Measurements from ENCODE around the gene GABRG3. TPM values are rescaled to one million over a fixed set of nuclear protein-coding genes. Genes with fewer than 3 reads are reported as not detected.

Gene GABRG3
- total and polyA plus RNA-seq, 5 donors = under 0.01 TPM; not detected in 4

DNA sequence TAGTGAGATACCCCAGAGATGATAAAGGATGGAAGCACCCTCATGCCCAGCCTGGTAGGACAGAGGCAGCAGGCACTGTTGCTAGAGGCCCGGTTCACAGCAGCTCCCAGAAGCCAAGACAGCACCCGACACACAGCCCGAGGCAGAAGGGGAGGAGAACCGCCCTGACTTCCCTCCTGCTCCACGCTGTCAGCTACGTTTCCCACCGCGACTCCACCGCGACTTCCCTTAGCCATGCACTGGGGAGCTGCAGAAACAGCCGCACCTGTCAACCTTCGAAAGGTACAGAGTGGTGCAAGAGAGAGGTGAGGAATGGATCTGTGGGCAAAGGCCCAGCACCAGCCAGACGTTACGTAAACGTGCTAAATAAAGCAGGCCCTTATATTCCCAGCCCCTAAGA lies 529.2 kb downstream of the GABRG3 start:
- WGBS = 87% methylated on average over 15 of the region's 15 CpGs
- Histone ChIP-seq H3K4me3 (ENCODE audit: low read length) (no peak overlapping the region), H3K4me1 (ENCODE audit: control insufficient read depth, insufficient read depth, low read length) (no peaks in the 10 kb centered on the region), H3K27ac (ENCODE audit: low read length) (no peak overlapping the region), H3K27me3 (ENCODE audit: control insufficient read depth, insufficient read depth) (no peaks in the 10 kb centered on the region), H3K9me3 (ENCODE audit: control insufficient read depth, low read length) (no peaks in the 10 kb centered on the region)
- ATAC-seq (no peak), DNase-seq (no peak)
- intact Hi-C loops (cut with DNase I) = no loop called here

DNA sequence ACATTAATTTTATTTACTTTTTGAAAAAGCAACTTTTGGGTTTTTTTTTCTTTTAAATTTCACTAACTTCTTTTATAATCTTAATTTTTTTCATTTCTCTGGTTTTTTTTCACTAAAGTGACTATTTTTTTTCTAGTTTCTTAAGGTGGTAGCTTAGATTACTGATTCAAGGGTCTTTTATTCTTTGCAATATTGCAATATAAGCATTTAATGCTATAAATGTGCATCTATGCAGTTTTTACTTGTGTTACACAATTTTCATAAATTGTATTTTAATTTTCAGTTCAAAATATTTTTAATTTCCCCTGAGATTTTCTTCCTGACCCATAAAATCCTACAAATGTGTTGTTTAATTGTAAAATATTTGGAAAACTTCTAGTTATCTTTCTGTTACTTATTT lies 535.8 kb downstream of the GABRG3 start:
- ATAC-seq = no peak
- Histone ChIP-seq H3K27ac (ENCODE audit: low read length) (no peak overlapping the region), H3K27me3 (ENCODE audit: control insufficient read depth, insufficient read depth) (no peaks in the 10 kb centered on the region), H3K4me1 (ENCODE audit: control insufficient read depth, insufficient read depth, low read length) (no peaks in the 10 kb centered on the region), H3K9me3 (ENCODE audit: control insufficient read depth, low read length) (no peaks in the 10 kb centered on the region), H3K4me3 (ENCODE audit: low read length) (no peak overlapping the region)
- intact Hi-C loops (cut with DNase I) = no loop called here
- DNase-seq = no peak

DNA sequence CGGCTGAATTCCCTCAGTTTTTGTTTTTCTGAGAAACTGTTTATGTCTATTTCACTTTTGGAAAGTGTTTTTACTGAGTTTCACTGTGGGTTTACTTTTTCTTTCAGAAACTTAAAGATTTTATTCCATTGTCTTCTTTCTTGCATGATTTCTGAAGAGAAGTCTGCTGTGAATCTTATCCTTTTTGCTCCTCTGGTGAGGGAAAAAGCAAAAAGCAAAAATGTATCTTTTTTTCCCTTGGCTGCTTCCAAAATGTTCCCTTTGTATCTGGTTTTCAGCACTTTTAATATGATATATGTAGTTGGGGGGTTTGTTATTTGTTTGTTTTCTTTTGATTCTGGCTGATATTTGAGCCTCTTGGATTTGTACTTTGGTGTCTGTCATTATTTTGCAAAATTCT lies 538.0 kb downstream of the GABRG3 start:
- H3K4me3 ChIP-seq (ENCODE audit: low read length) = no peak overlapping the region
- H3K27me3 ChIP-seq (ENCODE audit: control insufficient read depth, insufficient read depth) = no peaks in the 10 kb centered on the region
- intact Hi-C loops (cut with DNase I) = no loop called here
- WGBS = 92% methylated on average over 1 of the region's 1 CpG
- no peaks in the 10 kb centered on the region for H3K4me1 ChIP-seq (ENCODE audit: control insufficient read depth, insufficient read depth, low read length)
- ATAC-seq = no peak
- no peak overlapping the region for H3K27ac ChIP-seq (ENCODE audit: low read length)
- no peaks in the 10 kb centered on the region for H3K9me3 ChIP-seq (ENCODE audit: control insufficient read depth, low read length)
- DNase-seq = no peak

DNA sequence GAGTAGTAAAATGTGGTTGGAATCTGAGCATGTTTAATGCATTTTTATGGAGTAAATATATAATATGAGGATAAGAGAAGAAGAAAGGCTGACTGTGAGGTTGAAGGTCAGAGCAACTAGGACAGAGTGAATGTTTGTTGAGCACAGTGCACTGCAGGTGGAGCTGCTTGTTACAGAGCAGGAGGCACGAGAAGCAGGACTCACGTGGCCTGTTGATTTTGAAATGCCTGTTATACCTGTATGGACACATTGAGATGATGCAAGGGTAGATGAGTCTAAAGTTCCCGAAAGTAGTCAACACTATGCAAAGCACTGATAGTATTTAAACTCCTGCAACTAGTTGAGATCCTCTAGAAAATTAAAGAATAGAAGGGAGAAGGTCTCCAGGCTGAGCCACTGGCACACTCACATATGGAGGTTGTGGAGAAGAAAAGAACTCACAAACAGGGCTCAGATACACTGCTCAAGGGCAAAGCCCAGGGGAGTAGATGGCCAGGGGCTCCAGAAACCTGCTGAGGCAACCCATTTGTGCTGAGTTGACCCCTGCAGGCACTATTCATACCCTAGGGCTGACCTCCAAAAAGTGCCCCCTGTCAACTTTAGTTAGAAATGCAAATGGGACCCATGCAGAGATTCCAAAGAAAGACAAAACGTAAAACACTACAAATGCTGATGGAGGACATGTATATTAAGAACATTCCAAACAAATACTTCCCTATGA lies 541.5 kb downstream of the GABRG3 start:
- no peaks in the 10 kb centered on the region for H3K9me3 ChIP-seq (ENCODE audit: control insufficient read depth, low read length)
- DNase-seq (no peak), ATAC-seq (no peak)
- WGBS = 67% methylated on average over 4 of the region's 4 CpGs
- H3K4me1 ChIP-seq (ENCODE audit: control insufficient read depth, insufficient read depth, low read length) = no peaks in the 10 kb centered on the region
- intact Hi-C loops (cut with DNase I) = no loop called here
- no peak overlapping the region for H3K4me3 ChIP-seq (ENCODE audit: low read length)
- no peaks in the 10 kb centered on the region for H3K27me3 ChIP-seq (ENCODE audit: control insufficient read depth, insufficient read depth)
- H3K27ac ChIP-seq (ENCODE audit: low read length) = no peak overlapping the region

DNA sequence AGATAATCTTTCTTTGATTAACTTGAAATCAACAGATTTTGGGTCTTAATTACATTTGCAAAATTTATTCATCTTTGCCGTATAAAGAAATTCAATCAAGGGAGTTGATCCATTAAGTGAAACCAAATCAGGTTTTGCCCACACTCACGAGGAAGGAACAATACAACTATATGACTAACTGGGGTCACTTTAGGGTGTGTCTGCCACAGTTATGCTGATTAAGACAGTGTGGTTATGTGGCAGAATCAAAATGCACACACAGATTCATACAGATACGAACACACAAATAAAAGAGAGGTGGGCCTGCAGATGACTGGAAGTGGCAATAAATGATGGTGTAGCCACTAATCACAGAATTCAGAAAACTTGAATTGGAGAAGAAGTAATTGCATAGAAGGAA lies 543.5 kb downstream of the GABRG3 start:
- no peaks in the 10 kb centered on the region for H3K9me3 ChIP-seq (ENCODE audit: control insufficient read depth, low read length)
- intact Hi-C loops (cut with DNase I) = no loop called here
- ATAC-seq (no peak), DNase-seq (no peak)
- no peak overlapping the region for H3K4me3 ChIP-seq (ENCODE audit: low read length)
- H3K4me1 ChIP-seq (ENCODE audit: control insufficient read depth, insufficient read depth, low read length) = no peaks in the 10 kb centered on the region
- H3K27me3 ChIP-seq (ENCODE audit: control insufficient read depth, insufficient read depth) = no peaks in the 10 kb centered on the region
- H3K27ac ChIP-seq (ENCODE audit: low read length) = no peak overlapping the region
- 84% methylated on average over 3 of the region's 3 CpGs for WGBS

DNA sequence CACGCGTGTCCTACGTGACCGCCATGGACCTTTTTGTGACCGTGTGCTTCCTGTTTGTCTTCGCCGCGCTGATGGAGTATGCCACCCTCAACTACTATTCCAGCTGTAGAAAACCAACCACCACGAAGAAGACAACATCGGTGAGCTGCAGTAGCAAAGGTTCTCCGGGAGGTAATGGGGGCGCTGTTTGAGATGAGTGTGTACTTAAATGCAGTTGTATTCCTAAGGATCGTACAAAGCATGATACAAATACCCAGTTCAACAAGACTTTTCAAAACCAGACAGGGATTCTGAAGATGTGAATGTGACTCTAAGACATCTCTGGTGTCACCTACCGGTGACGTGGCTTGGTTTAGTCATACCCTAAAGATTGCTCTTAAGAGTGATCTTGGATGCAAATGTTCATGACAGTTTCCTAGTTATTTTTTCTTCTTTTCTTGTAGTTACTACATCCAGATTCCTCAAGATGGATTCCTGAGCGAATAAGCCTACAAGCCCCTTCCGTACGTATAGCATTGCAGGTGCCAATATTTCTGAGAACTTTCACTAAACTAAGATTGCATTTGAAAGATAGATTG lies 556.6 kb downstream of the GABRG3 start:
- Histone ChIP-seq H3K27ac (ENCODE audit: low read length) (no peak overlapping the region), H3K27me3 (ENCODE audit: control insufficient read depth, insufficient read depth) (no peaks in the 10 kb centered on the region), H3K4me3 (ENCODE audit: low read length) (no peak overlapping the region), H3K9me3 (ENCODE audit: control insufficient read depth, low read length) (no peaks in the 10 kb centered on the region), H3K4me1 (ENCODE audit: control insufficient read depth, insufficient read depth, low read length) (no peaks in the 10 kb centered on the region)
- DNase-seq (no peak), ATAC-seq (no peak)
- WGBS = 81% methylated on average over 18 of the region's 18 CpGs
- intact Hi-C loops (cut with DNase I) = no loop called here

DNA sequence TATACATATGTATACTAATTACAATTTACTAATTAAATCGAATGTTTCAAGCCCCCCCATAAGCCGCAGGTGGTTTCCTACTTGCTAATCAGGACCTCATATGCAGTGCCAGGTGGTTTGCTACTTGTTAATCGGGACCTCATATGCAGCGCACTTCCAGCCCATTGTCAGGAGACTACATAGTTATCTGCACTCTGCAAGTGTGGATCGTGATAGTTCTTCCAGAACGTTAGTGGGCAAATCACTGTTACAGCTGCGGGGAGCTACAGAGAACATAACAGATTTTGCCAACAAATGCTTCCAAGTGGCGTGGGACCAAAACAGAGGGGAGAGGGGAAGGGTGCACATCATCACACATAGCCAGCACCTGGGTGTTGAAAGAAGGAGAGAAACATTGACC lies 558.4 kb downstream of the GABRG3 start:
- Histone ChIP-seq H3K4me1 (ENCODE audit: control insufficient read depth, insufficient read depth, low read length) (no peaks in the 10 kb centered on the region), H3K27me3 (ENCODE audit: control insufficient read depth, insufficient read depth) (no peaks in the 10 kb centered on the region), H3K27ac (ENCODE audit: low read length) (no peak overlapping the region), H3K4me3 (ENCODE audit: low read length) (no peak overlapping the region), H3K9me3 (ENCODE audit: control insufficient read depth, low read length) (no peaks in the 10 kb centered on the region)
- 59% methylated on average over 8 of the region's 8 CpGs for WGBS
- DNase-seq = no peak
- intact Hi-C loops (cut with DNase I) = no loop called here
- no peak for ATAC-seq

DNA sequence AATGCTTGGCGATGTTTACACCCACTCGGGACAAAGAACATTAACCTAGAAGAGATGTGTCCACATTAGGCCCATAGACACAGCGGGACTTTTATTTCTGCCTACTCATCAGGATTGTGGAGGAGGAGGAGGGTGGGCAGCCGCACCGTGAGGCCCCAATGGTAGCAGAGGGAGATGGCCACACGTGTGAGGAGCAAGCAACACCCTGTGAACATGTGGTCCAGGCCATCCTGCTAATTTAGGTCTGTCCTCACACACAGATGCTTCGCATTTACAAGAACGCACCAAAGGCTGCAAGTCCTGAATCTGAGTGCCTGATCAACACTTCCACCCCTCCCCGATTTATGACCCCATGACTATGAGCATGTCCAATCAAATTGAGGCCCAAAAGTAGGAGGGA lies 560.0 kb downstream of the GABRG3 start:
- H3K4me1 ChIP-seq (ENCODE audit: control insufficient read depth, insufficient read depth, low read length) = no peaks in the 10 kb centered on the region
- DNase-seq (no peak), ATAC-seq (no peak)
- WGBS = 87% methylated on average over 9 of the region's 9 CpGs
- H3K27me3 ChIP-seq (ENCODE audit: control insufficient read depth, insufficient read depth) = no peaks in the 10 kb centered on the region
- intact Hi-C loops (cut with DNase I) = no loop called here
- H3K27ac ChIP-seq (ENCODE audit: low read length) = no peak overlapping the region
- H3K4me3 ChIP-seq (ENCODE audit: low read length) = no peak overlapping the region
- no peaks in the 10 kb centered on the region for H3K9me3 ChIP-seq (ENCODE audit: control insufficient read depth, low read length)

DNA sequence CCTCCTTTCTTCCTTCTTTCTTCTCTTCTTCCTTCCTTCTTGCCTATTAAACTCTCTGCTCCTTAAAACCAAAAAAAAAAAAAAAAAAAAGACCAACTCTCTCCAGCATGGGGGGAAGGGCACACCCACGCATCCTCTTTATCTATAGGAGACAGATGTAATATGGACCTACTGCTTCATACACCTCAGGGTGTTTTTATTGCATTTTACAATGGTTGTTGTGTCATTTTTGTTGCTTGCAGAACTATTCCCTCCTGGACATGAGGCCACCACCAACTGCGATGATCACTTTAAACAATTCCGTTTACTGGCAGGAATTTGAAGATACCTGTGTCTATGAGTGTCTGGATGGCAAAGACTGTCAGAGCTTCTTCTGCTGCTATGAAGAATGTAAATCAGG lies 561.4 kb downstream of the GABRG3 start:
- H3K4me1 ChIP-seq (ENCODE audit: control insufficient read depth, insufficient read depth, low read length) = no peaks in the 10 kb centered on the region
- WGBS = 84% methylated on average over 3 of the region's 3 CpGs

DNA sequence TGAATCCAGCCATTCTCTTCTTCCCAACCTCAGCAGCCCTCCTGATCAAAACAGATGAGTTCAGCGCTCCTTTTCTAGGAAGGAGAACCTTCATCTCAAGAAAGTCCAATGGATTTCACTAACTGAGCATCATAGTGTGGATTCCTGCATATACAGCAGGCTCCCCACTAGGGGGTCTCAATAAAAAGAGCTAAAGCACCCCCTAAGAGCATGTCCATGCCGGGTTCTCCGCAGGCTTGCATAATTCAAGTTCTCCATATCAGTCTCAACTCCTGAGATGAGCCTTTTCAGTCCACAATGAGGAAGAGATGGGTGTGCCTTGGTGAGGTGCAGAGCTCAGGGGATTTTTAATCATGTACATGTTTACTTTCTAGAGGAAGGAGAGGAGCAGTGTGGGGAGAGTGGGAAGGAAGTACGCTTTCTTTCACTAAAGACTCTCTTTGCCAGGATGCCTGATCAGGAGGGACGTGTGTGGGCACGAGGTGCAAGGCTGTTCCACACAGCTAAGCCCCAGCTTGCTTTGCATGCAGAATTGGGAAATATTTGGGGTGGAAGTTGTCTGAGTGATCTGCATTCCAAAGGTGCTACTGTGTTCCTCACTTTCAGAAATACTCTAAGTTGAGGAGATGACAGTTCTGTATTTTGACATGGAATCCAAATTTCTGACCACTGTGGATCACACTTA lies 564.6 kb downstream of the GABRG3 start:
- DNase-seq (no peak), ATAC-seq (no peak)
- no peak overlapping the region for H3K4me3 ChIP-seq (ENCODE audit: low read length)
- H3K27me3 ChIP-seq (ENCODE audit: control insufficient read depth, insufficient read depth) = no peaks in the 10 kb centered on the region
- intact Hi-C loops (cut with DNase I) = no loop called here
- 76% methylated on average over 6 of the region's 6 CpGs for WGBS
- no peaks in the 10 kb centered on the region for H3K4me1 ChIP-seq (ENCODE audit: control insufficient read depth, insufficient read depth, low read length)
- H3K27ac ChIP-seq (ENCODE audit: low read length) = no peak overlapping the region
- H3K9me3 ChIP-seq (ENCODE audit: control insufficient read depth, low read length) = no peaks in the 10 kb centered on the region

More for the DNA sequence above, 561.4 kb downstream of the GABRG3 start:
- no peaks in the 10 kb centered on the region for H3K27me3 ChIP-seq (ENCODE audit: control insufficient read depth, insufficient read depth)
- intact Hi-C loops (cut with DNase I) = no loop called here
- H3K9me3 ChIP-seq (ENCODE audit: control insufficient read depth, low read length) = no peaks in the 10 kb centered on the region
- H3K27ac ChIP-seq (ENCODE audit: low read length) = no peak overlapping the region
- ATAC-seq (no peak), DNase-seq (no peak)
- no peak overlapping the region for H3K4me3 ChIP-seq (ENCODE audit: low read length)

DNA sequence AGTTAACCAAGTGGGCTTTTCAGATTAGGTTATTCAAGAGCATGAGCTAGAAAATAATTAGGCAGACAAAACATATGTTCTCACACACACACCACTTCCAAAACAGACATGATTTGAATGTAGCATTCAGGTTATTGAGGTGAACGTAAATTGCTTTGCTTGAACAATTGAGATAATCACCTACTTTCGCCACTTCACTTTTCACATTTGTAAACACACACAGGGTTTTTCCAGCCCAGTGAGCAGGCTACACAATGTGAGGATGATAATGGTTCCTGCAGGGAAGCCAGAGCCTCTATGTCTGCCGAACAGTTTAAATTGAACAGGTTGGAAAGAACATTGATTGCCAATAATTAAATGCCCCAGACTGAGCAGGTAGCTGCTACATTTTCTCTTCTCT lies 567.3 kb downstream of the GABRG3 start:
- Histone ChIP-seq H3K4me3 (ENCODE audit: low read length) (no peak overlapping the region), H3K4me1 (ENCODE audit: control insufficient read depth, insufficient read depth, low read length) (no peaks in the 10 kb centered on the region), H3K9me3 (ENCODE audit: control insufficient read depth, low read length) (no peaks in the 10 kb centered on the region), H3K27me3 (ENCODE audit: control insufficient read depth, insufficient read depth) (no peaks in the 10 kb centered on the region), H3K27ac (ENCODE audit: low read length) (no peak overlapping the region)
- 74% methylated on average over 3 of the region's 3 CpGs for WGBS
- intact Hi-C loops (cut with DNase I) = no loop called here
- DNase-seq (no peak), ATAC-seq (no peak)
